ENCODE results near the gene NOTUM.
"Not testable (repeated sequence)": the region's sequence is repeated elsewhere in the genome, so short reads cannot be mapped to it uniquely, and the experiment has no call there.

Gene NOTUM

GRCh38 chr17:81995463-81996231, 34.7 kb upstream of the NOTUM start:
- no peak for DNase-seq

GRCh38 chr17:81994593-81995462, 33.8 kb upstream of the NOTUM start:
- DNase-seq = no peak

- no peak for DNase-seq
These were observed 33.0 kb upstream of the NOTUM start for GRCh38 chr17:81993729-81994592.

GRCh38 chr17:81992306-81993102, 31.5 kb upstream of the NOTUM start:
- no peak for DNase-seq

- DNase-seq = no peak
These were observed 30.8 kb upstream of the NOTUM start for GRCh38 chr17:81991684-81992305.

- no peak for DNase-seq
These were observed 30.1 kb upstream of the NOTUM start for GRCh38 chr17:81990836-81991683.

GRCh38 chr17:81987161-81987770, 26.3 kb upstream of the NOTUM start:
- DNase-seq = no peak

- no peak for DNase-seq
These were observed 25.6 kb upstream of the NOTUM start for GRCh38 chr17:81986606-81987005.

- no peak for DNase-seq
These were observed 23.9 kb upstream of the NOTUM start for GRCh38 chr17:81984773-81985410.

GRCh38 chr17:81983639-81984373, 22.8 kb upstream of the NOTUM start:
- DNase-seq = no peak

- no peak for DNase-seq
These were observed 22.1 kb upstream of the NOTUM start for GRCh38 chr17:81983011-81983638.

- DNase-seq = not testable (repeated sequence)
These were observed 20.5 kb upstream of the NOTUM start for GRCh38 chr17:81981511-81981910.

- no peak for DNase-seq
These were observed 19.8 kb upstream of the NOTUM start for GRCh38 chr17:81980707-81981343.

GRCh38 chr17:81980122-81980521, 19.1 kb upstream of the NOTUM start:
- no peak for DNase-seq

GRCh38 chr17:81978524-81979298, 17.7 kb upstream of the NOTUM start:
- DNase-seq = no peak

- DNase-seq = peak; percentile 54
These were observed 16.3 kb upstream of the NOTUM start, which contains the start of gene ASPSCR1 for GRCh38 chr17:81977211-81977808. Gene ASPSCR1, plus strand, starts transcription at chr17:81977629. Its CDS starts 18 bp downstream, at chr17:81977647.
